GM21367 (cell line): Measurements from ENCODE around the gene GAREM1.
A peak's percentile ranks its signal among the peaks of the same experiment; 100 is the strongest.
"Not testable (repeated sequence)": the region's sequence is repeated elsewhere in the genome, so short reads cannot be mapped to it uniquely, and the experiment has no call there.

Experiments used
- ATAC-seq: cut with Tn5 transposase; IDR thresholded peaks from one replicate; pipeline ENCODE4 v1.9.1; 2021; ENCODE audit not compliant: unreplicated experiment

GAREM1 gene

GRCh38 chr18:32470714-32471633 is at the start of gene GAREM1:
GAREM1 (minus strand) TSS chr18:32470882; CDS start chr18:32470428, 454 bp downstream.
- ATAC-seq, result peak; percentile 97

DNA sequence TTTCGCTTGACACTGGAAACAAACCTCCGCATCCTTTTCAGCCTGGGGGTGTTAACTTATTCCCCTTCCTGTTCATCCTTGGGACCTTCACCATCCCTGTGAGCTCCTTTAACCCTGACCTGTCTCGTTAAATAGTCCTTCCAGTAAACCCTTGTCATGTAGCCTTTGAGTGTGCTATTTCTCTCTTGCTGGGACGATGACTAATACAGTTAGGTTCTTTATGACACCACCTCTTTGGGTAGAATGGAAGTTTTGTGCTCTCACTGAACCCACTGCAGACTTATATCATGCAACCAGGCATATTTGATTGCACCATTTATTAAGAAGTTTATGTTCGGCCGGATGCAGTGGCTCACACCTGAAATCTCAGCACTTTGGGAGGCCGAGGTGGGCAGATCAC is 40.5 kb upstream of the GAREM1 start:
- no peak for ATAC-seq

GRCh38 chr18:32509111-32509510 is 38.4 kb upstream of the GAREM1 start:
- ATAC-seq, result no peak

DNA sequence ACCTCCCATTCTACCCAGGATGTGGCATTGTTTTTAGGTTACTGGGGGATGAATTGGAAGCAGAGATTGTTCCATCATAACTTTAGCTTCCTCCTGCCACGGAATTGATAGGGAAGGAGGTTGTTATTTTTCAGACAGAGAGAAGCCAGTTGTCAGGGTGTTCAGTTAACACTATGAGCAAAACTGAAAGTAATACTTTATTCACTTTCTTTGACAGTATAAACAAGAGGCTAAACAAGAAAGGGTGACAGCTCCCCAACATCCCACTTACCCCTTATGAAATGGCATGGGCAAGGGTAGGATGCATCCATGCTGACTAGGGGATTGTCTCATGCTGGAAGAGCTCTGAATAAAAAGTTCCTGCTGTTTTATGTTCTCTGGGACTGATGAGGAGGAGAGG is 36.4 kb upstream of the GAREM1 start:
- no peak for ATAC-seq

DNA sequence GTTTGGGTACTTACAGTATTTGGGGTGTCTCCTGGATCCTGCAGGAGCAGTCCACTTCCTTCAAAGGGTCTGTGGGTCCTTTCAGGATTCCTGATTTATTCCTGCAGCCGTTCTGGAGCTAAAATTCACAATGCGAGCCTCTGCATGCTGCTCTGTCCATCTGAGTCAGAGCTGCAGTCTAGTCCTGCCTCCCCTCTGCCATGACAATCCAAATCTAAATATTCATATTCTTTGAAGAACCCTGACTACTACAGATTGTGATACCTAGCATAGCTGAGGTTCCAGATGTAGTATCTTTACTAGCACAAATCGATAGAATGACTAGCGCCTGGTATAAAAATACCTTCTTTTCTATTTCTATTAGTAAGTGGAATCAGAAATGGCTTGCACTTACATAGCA is 31.3 kb upstream of the GAREM1 start:
- ATAC-seq, result no peak

DNA sequence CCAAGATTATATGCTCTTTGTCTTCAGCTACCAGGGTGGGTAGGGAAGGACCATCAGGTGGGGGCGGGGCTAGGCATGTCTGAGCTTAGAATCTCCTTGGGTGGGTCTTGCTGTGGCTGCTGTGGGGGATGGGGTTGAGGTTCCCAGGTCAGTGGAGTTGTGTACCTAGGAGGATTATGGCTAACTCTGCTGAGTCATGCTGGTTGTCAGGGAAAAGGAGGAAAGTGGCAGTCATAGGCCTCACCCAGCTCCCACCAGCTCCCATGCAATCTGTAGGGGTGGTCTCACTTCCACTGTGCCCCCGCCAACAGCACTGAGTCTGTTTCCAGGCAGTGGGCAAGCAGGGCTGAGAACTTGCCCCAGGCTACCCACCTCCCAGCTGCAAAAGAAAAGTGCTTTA is 30.6 kb upstream of the GAREM1 start:
- ATAC-seq, result not testable (repeated sequence)

DNA sequence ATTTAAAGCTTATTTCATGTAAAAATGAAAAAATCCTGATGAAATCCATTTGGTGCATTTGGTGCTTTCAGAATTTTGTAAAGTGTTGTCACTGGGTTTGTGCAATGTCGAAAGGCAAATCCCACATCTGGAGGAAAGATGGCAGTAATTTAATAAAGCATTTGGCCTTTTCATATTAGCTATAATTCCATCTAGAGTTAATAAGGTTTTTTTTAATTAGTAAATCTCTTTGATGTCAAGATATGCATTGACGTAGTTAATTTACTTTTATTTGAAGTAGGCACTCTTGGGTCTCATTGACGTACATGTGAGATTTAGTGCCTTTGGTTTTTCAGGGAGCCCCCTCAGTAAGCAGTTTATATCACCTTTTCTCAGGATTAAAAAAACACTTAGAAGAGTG is 12.3 kb upstream of the GAREM1 start:
- no peak for ATAC-seq

DNA sequence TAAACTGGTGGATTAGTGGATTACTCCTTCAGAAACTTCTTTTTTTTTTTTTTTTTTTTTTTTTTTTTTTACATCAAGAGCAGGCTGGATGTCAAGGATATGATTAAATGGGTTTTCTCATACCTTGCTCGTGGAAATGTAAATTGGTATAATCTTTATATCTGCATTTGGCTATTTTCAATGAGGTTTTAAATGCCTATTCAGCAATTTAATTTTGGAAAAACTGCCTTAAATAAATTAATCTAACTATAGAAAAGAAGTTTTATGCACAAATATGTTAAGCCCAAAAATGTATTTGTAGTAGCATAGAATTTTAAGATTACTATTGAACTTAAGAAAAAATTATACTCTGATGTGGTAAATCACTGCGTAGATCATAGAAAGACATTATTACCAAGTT is 11.4 kb upstream of the GAREM1 start:
- ATAC-seq, result no peak

GRCh38 chr18:32480581-32480980 is 9.9 kb upstream of the GAREM1 start:
- no peak for ATAC-seq

DNA sequence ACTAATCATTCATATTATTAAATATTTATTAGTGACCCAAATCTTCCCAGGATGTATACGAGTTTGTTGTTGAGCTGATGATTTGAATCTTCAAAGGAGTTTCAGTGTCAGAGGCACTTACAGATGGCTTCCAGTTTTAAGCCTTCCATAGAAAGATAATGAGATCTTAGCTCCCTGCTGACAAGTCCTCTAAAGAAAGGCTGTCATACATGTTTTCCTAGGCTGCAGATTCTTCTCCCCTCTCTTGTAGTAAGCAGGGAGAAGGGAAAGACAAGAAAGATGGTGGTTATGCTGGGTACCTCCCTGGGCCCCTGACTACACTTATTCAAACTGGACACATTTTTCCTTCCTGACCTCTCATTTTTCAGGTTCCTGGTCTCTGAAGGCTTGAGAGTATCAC is 8.1 kb upstream of the GAREM1 start:
- ATAC-seq, result no peak

DNA sequence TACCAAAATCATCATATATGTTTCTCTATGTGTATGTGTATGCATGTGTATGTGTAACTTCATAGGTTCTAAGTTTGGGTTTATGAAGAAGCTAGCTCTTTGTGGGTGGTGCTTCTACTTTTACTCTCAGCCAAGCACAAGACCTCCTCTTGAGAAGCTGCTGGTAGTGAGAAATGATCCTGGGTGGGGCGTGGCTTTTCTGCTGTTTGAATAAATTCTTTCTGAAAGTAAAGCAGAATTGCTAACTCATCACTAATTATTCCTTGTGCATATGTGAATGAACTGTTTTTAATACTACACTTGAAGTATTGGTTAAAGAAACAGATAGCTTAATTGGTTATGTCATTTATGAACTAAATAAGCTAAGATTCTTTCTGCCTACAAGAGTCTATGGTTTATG is 7.6 kb upstream of the GAREM1 start:
- no peak for ATAC-seq

- ATAC-seq, result no peak
Observed at GRCh38 chr18:32476106-32476505, 5.4 kb upstream of the GAREM1 start.

DNA sequence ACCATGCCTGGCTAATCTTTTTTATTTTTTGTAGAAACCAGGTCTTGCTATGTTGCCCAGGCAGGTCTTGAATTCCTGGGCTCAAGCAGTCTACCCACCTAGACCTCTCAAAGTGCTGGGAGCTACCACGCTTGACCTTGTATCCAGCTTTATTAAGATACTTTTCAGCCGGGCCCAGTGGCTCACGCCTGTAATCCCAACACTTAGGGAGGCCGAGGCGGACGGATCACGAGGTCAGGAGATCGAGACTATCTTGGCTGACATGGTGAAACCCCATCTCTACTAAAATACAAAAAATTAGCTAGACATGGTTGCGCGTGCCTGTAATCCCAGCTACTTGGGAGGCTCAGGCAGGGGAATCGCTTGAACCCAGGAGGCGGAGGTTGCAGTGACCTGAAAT is 4.4 kb upstream of the GAREM1 start:
- not testable (repeated sequence) for ATAC-seq

GRCh38 chr18:32473325-32473724 is 2.6 kb upstream of the GAREM1 start:
- ATAC-seq, result no peak

DNA sequence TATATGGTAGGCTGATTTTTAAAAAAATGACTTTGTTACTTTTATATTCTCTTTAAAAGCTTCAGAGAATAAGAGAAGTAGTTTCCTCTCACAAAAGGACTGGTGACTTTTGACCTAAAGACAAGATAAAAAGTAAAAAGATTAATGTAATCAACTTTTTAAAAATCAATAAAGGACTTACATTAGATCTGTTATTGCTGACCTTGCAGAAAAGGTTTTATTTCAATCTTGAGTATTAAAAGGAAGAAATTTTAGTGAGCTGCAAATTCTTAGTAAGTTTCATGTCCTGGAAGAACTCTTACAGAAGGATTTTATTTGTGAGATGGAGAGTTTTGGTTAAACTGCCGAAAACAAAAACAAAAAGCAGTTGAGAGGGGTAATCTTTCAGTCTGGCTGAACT is 2.2 kb upstream of the GAREM1 start:
- no peak for ATAC-seq

DNA sequence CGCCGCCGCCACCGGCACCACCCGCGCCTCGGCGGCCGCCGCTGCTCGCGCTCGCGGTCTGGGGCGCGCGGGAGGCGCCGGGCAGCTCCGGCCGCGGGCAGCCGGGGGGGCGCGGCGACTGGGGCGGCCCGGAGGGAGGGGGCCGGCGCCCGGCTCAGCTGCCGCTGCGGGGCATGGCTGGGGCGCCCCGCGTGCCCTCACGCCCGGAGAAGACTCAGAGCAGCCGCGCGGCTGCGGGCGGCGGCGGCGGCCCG is 295 bp downstream of the GAREM1 start:
- ATAC-seq, result no peak

- no peak for ATAC-seq
Observed at GRCh38 chr18:32469691-32470459, 807 bp downstream of the GAREM1 start.

GRCh38 chr18:32469190-32469651 is 1.5 kb downstream of the GAREM1 start:
- ATAC-seq, result no peak

- no peak for ATAC-seq
Observed at GRCh38 chr18:32468147-32468845, 2.4 kb downstream of the GAREM1 start.

DNA sequence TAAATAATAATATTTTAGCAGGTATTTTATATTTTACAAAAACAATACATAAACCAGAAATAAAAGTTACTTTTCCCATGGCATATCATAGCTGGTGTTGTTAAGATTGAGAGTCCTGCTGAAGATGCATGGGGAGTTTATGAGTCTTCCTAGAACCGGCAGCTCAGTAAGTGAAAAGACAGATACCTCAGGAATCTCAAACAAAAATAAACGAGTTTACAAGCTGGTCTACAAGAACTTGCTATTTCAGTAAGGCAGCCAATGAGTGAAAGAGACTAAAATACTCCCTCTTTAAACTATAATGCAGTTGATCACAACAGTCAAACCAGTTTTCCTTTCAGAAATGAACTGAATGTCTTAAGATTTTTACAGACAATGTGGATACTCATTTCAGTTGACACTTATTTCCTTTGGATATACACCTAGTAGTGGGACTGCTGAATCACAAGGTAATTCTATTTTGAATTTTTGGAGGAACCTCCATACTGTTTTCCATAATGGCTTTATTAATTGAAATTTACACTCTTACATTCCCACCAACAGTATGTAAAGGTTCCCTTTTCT is 8.9 kb downstream of the GAREM1 start:
- no peak for ATAC-seq

DNA sequence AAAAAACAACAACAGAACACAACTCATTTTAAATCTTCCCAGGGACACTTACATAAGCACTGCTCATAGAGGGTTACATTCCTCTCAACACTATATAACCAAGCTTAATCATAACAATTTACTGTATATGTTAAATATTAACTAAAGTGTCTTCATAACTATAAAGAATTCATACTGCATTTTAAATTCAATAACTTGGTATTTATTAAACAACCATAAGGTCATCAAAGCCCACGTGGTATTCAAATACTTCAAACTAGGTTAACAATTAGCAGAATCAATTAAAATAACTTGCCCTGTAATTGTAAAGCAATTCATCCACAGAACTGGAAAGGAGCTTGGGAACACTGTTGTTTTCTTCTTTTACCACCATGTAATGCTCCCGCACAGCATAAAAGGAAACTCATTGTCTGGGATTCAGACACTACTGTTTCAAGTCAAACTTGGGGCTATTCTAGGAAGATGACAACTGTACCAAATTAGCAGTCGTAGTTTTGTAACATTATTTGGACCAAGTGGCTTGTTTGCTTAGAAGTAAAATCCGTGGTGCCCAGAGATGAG is 10.4 kb downstream of the GAREM1 start:
- ATAC-seq, result no peak
